ENCODE results near the gene ARHGAP24. TPM values are rescaled to one million over a fixed set of nuclear protein-coding genes. Genes with fewer than 3 reads are reported as not detected.
A peak's percentile ranks its signal among the peaks of the same experiment; 100 is the strongest.

ARHGAP24 gene
- total RNA-seq, 1 experiment from 2014 or later: 4.6 TPM

DNA sequence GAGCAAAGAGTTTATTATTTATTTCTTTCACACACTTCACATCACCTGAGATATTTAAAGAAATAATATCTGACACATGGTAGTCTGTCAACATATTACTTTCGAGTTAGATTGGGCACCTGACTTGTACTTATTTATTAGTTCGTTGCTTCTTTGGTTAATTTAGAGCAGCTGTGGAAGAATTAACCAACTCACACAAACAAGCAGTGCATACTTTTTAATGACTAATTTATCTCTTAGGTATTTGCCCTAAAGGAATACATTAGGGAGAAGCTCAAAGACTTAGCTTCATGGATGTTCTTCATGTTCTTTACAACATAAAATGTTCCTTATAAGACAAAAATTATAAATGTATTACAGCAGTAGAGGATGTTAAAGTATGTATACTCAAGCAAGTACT lies 242.9 kb downstream of the ARHGAP24 start:
- in situ Hi-C loops (cut with HindIII; ENCODE audit: low sequenced_read_pairs): no loop called here
- no peak for DNase-seq (ENCODE audit: low spot score)

DNA sequence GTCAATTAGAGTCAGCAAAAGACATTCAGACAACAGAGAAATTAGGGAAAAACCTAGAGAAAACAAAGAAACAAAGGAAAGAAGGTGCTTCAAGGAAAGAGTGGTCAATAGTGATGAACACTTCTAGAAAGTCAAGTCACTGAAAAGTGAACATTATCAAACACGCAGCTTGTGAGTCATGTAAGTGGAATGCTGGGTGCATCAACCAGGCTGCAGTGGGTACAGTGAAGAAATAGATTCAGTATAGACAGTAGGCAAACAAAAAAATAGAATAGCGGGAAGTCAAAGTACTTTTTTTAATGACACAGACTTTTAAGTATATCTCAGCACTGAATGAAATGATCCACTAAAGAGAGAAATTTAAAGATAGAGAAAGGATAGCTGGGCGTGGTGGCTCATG lies 245.8 kb downstream of the ARHGAP24 start:
- in situ Hi-C loops (cut with HindIII; ENCODE audit: low sequenced_read_pairs): no loop called here
- no peak for DNase-seq (ENCODE audit: low spot score)

DNA sequence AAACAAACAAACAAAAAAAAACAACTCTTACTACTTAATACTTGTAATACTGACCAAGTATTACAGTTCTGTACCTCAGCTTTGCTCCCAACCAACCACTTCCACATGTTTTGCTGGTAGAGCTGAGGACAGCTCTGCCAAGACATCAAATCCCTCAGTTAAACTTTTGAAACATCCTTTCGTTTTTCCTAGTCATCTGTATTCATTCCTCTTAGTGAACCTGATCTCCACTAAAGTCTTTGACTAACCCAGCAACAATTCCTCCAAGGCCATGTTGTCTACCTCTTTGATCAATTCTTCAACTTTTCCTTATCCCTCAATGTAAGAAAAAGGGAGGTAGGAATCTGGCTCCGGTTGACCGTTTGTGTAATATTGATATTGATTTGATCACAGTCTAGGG lies 247.5 kb downstream of the ARHGAP24 start:
- in situ Hi-C loops (cut with HindIII; ENCODE audit: low sequenced_read_pairs): no loop called here
- no peak for DNase-seq (ENCODE audit: low spot score)

- DNase-seq (ENCODE audit: low spot score): no peak
- in situ Hi-C loops (cut with HindIII; ENCODE audit: low sequenced_read_pairs): no loop called here
These were observed 247.9 kb downstream of the ARHGAP24 start for GRCh38 chr4:85722807-85723206.

GRCh38 chr4:85724791-85725563 lies 250.0 kb downstream of the ARHGAP24 start:
- in situ Hi-C loops (cut with HindIII; ENCODE audit: low sequenced_read_pairs): no loop called here
- DNase-seq (ENCODE audit: low spot score): no peak

GRCh38 chr4:85725721-85726170 lies 250.8 kb downstream of the ARHGAP24 start:
- in situ Hi-C loops (cut with HindIII; ENCODE audit: low sequenced_read_pairs): no loop called here
- DNase-seq (ENCODE audit: low spot score): no peak

GRCh38 chr4:85726555-85726954 lies 251.6 kb downstream of the ARHGAP24 start:
- in situ Hi-C loops (cut with HindIII; ENCODE audit: low sequenced_read_pairs): no loop called here
- DNase-seq (ENCODE audit: low spot score): no peak

GRCh38 chr4:85728464-85728863 lies 253.5 kb downstream of the ARHGAP24 start:
- DNase-seq (ENCODE audit: low spot score): no peak
- in situ Hi-C loops (cut with HindIII; ENCODE audit: low sequenced_read_pairs): no loop called here

- in situ Hi-C loops (cut with HindIII; ENCODE audit: low sequenced_read_pairs): no loop called here
- no peak for DNase-seq (ENCODE audit: low spot score)
These were observed 257.2 kb downstream of the ARHGAP24 start for GRCh38 chr4:85732124-85732523.

DNA sequence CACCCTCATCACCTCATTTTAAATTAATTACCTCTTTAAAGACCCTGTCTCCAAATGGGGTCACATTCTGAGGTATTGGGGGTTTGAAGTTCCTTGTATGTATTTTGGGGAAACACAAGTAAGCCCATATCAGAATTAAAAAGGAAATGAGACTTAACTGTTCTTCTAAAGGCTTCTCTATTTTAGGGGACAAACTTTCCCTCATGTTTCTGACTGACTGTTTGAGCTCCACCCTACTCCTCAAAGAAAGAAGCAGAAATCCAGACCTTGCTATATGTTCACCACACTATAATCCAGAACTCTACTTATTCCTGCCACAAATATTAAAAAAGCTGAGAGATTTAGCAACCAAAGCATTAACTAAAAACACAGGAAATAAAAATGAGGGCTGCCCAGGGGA lies 258.8 kb downstream of the ARHGAP24 start:
- DNase-seq (ENCODE audit: low spot score): no peak
- in situ Hi-C loops (cut with HindIII; ENCODE audit: low sequenced_read_pairs): no loop called here

DNA sequence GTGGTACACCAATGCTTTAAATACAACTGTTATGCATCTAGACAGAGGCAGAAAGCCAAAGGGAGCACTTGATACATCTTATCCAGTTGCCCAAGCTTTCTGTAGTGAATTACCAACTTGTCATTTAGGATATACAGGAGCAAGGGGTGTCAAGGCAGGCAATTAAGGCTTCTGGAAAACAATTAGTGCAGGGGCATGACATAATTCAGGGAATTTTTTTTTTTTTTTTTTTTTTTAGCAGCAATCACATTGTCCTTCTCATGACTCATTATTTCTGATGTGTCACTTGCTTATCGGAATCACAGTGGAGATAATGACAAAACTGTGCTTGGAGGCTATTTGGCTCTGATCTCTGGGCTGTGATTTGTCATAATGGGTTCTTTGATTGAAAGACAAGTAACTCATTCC lies 259.5 kb downstream of the ARHGAP24 start:
- in situ Hi-C loops (cut with HindIII; ENCODE audit: low sequenced_read_pairs): no loop called here
- no peak for DNase-seq (ENCODE audit: low spot score)

DNA sequence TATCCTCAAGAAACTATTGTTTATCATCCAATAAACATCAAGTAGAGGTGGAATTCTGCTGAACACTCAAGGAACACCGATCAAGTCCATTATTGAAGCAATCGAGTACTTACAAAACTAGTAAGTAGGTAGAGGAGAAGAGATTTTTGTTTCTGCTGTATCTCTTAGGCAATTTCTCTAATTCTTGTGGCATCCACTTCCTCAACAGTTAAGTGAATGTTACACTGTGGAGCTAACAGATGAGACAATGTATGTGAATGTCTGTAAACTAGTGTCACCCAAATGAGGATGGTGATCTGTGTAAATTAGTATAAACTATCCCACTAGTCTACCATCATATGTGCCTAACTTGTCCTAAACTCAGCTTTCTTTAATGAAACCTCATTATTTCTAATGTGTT lies 261.6 kb downstream of the ARHGAP24 start:
- in situ Hi-C loops (cut with HindIII; ENCODE audit: low sequenced_read_pairs): no loop called here

GRCh38 chr4:85737254-85737653 lies 262.3 kb downstream of the ARHGAP24 start:
- in situ Hi-C loops (cut with HindIII; ENCODE audit: low sequenced_read_pairs): no loop called here
- DNase-seq (ENCODE audit: low spot score): no peak

More for the DNA sequence above, 261.6 kb downstream of the ARHGAP24 start:
- no peak for DNase-seq (ENCODE audit: low spot score)

- in situ Hi-C loops (cut with HindIII; ENCODE audit: low sequenced_read_pairs): no loop called here
- DNase-seq (ENCODE audit: low spot score): no peak
These were observed 263.8 kb downstream of the ARHGAP24 start for GRCh38 chr4:85738721-85739120.

DNA sequence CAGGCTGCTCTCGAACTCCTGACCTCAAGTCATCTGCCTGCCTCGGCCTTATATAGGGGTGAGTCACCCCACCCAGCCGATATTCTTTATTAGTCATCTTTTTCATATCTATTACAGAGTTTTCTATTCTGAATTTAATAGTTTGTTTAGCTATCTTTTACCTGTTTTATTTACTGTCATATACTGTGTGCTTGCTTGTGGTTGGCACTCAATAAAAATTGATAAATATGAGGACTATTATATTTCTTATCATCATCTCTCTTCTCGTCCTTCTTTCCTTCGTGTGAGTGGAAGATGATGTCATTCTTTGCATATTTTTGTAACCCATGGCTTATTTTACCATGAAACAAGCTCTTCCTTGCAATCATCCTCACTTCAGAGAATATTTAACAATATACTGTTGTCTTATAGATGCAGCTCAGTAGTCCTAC lies 265.5 kb downstream of the ARHGAP24 start:
- DNase-seq (ENCODE audit: low spot score): no peak
- in situ Hi-C loops (cut with HindIII; ENCODE audit: low sequenced_read_pairs): no loop called here

GRCh38 chr4:85741381-85741780 lies 266.4 kb downstream of the ARHGAP24 start:
- in situ Hi-C loops (cut with HindIII; ENCODE audit: low sequenced_read_pairs): no loop called here
- peak; percentile 65 for DNase-seq (ENCODE audit: low spot score)

- DNase-seq (ENCODE audit: low spot score): peak; percentile 97
- in situ Hi-C loops (cut with HindIII; ENCODE audit: low sequenced_read_pairs): no loop called here
These were observed 267.1 kb downstream of the ARHGAP24 start for GRCh38 chr4:85741921-85742591.

DNA sequence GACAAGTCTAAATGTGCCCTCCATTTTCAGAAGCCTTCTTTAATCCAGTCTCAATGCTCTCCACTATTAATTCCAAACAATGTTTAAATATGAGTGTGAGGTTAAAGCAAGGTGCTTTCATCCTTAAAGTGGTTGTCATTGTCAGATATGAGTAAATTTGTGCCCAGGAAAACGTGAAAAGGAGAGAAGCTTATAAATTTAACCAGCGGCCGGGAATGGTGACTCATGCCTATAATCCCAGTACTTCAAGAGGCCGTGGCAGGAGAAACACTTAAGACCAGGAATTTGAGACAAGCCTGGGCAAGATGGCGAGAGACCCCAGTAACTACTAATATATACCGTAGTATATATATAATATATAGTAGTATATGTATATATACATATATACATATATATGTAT lies 270.0 kb downstream of the ARHGAP24 start:
- in situ Hi-C loops (cut with HindIII; ENCODE audit: low sequenced_read_pairs): no loop called here
- DNase-seq (ENCODE audit: low spot score): no peak

DNA sequence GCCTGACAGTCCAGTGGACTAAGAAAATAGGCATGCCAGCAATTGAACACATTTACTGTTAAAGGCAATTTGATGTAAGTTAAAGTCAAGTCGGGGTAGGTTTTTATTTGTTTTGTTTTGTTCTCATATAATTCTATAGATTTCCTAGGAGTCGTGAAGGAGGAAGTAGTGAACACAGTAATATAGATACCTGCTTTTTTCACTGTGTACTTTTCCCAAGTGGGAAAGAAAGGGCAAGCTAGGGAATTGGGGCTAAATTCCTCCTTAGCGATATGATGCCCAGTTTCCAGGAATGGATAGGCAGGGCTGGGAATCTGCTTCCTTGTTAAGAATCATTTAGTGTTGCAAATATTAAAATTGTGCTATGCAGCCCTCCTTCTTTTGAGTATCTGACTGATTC lies 271.0 kb downstream of the ARHGAP24 start:
- DNase-seq (ENCODE audit: low spot score): no peak
- in situ Hi-C loops (cut with HindIII; ENCODE audit: low sequenced_read_pairs): no loop called here

- in situ Hi-C loops (cut with HindIII; ENCODE audit: low sequenced_read_pairs): no loop called here
- peak; percentile 82 for DNase-seq (ENCODE audit: low spot score)
These were observed 273.0 kb downstream of the ARHGAP24 start for GRCh38 chr4:85747882-85748491.

All from G401 (cell line).